Esophagus muscularis mucosa (tissue), 4 donors: ENCODE results near the gene RAF1. TPM values are rescaled to one million over a fixed set of nuclear protein-coding genes. Genes with fewer than 3 reads are reported as not detected.
"Not testable (repeated sequence)": the region's sequence is repeated elsewhere in the genome, so short reads cannot be mapped to it uniquely, and the experiment has no call there.

Experiments
- DNase-seq: peaks from one replicate; pipeline ENCODE4 v3.0.0-alpha.2; 2017; ENCODE audit errors: extremely low spot score
- H3K27ac ChIP-seq, 4 donors: fragments of 200-600 bp; sonication (generic); replicated peaks in 1 of 4; 1 replicate in 3 of 4; 2 replicates in 1 of 4; pipeline ENCODE4 v1.5.1; 2016 to 2019; ENCODE audit warnings: mild to moderate bottlenecking in 1 of 4
- H3K27me3 ChIP-seq, 4 donors: fragments of 200-600 bp; sonication (generic); one replicate each; pipeline versions ENCODE4 v1.5.1 to v1.6.0; 2016 to 2019
- H3K36me3 ChIP-seq, 4 donors: fragments of 200-600 bp; sonication (generic); one replicate each; pipeline ENCODE4 v1.5.1; 2016 to 2019
- H3K4me1 ChIP-seq, 4 donors: fragments of 200-600 bp; sonication (generic); one replicate each; pipeline ENCODE4 v1.5.1; 2016 to 2019
- H3K4me3 ChIP-seq, 4 donors: fragments of 200-600 bp; sonication (generic); 1 replicate in 2 of 4; 2 replicates in 2 of 4; pipeline ENCODE4 v1.5.1; 2016 to 2019; ENCODE audit warnings: mild to moderate bottlenecking in 4 of 4, moderate library complexity in 1 of 4
- H3K9me3 ChIP-seq, 4 donors: fragments of 200-600 bp; sonication (generic); 1 replicate in 3 of 4; 2 replicates in 1 of 4; pipeline ENCODE4 v1.5.1; 2016 to 2019
- CTCF ChIP-seq, 3 experiments: fragments of 200-600 bp in 2 of 3; fragments of 450-650 bp in 1 of 3; sonication (generic) in 2 of 3; IDR thresholded peaks; one replicate each; pipeline ENCODE4 v1.5.1; 2017 to 2019; ENCODE audit warnings: antibody characterized with exemption in 3 of 3, mild to moderate bottlenecking in 2 of 3, moderate library complexity in 1 of 3
- EP300 ChIP-seq: sonication (generic); formaldehyde crosslinking; IDR thresholded peaks from one replicate; pipeline ENCODE4 v1.6.1; 2017; ENCODE audit warnings: antibody characterized with exemption
- POLR2A ChIP-seq: fragments of 450-650 bp; IDR thresholded peaks from one replicate; pipeline ENCODE4 v1.6.1; 2017; ENCODE audit warnings: antibody characterized with exemption, moderate library complexity, mild to moderate bottlenecking, low read depth
- POLR2AphosphoS5 ChIP-seq, 2 donors: sonication (generic); formaldehyde crosslinking; IDR thresholded peaks; one replicate each; pipeline ENCODE4 v1.6.1; 2017; ENCODE audit warnings: antibody characterized with exemption in 2 of 2
- WGBS: methylation state at CpG from one replicate; pipeline ENCODE4 v1.1.5; 2018; 5-methylcytosine and 5-hydroxymethylcytosine counted together
- intact Hi-C: fragments of 100-400 bp; cut with DNase I; formaldehyde crosslinking; loops from one replicate; pipeline ENCODE4 v1.15.1; 2023
- total RNA-seq, 4 donors: library from RNA; depleted of rRNA; stranded (reverse); fragments of >200 nt; gene quantifications; one replicate each; pipeline versions ENCODE4 v1.1.0 to v1.2.1, GENCODE V29; 2016

The RAF1 gene
- total RNA-seq, 4 donors from 2014 or later = 113 to 153 (median 116) TPM

- Histone ChIP-seq H3K4me1 (peaks cover 0 to 3% (median 0%) of the 10 kb centered on the region in 4 donors), H3K27ac (no peak overlapping the region), H3K4me3 (no peak overlapping the region), H3K9me3 (no peaks in the 10 kb centered on the region), H3K36me3 (no peaks in the 10 kb centered on the region), H3K27me3 (no peaks in the 10 kb centered on the region)
- TF ChIP-seq POLR2A = no peak
- no peak for TF ChIP-seq EP300
- no peak for TF ChIP-seq CTCF (IDR thresholded peaks at IDR 0.05)
- no peak for TF ChIP-seq POLR2AphosphoS5 (IDR thresholded peaks at IDR 0.05)
- DNase-seq = no peak
- WGBS = 77% methylated on average over 3 of the region's 3 CpGs
- intact Hi-C loops = no loop called here
Measured at GRCh38 chr3:12702501-12702900, 38.6 kb upstream of the RAF1 start.

GRCh38 chr3:12701601-12702000 is 37.7 kb upstream of the RAF1 start:
- 93% methylated on average over 3 of the region's 10 CpGs for WGBS
- H3K4me1 ChIP-seq, H3K27ac ChIP-seq, intact Hi-C loops, H3K9me3 ChIP-seq, DNase-seq, H3K36me3 ChIP-seq, H3K27me3 ChIP-seq, H3K4me3 ChIP-seq: not testable (repeated sequence)

- WGBS = 67% methylated on average over 2 of the region's 2 CpGs
- H3K27me3 ChIP-seq = no peaks in the 10 kb centered on the region
- intact Hi-C loops = no loop called here
- H3K4me1 ChIP-seq = peaks cover 0 to 3% (median 0%) of the 10 kb centered on the region in 4 donors
- H3K9me3 ChIP-seq = no peaks in the 10 kb centered on the region
- no peak for DNase-seq
- H3K4me3 ChIP-seq = no peak overlapping the region
- H3K36me3 ChIP-seq = no peaks in the 10 kb centered on the region
- no peak for TF ChIP-seq POLR2A
- no peak for TF ChIP-seq POLR2AphosphoS5 (IDR thresholded peaks at IDR 0.05)
- TF ChIP-seq EP300 = no peak
- no peak for TF ChIP-seq CTCF (IDR thresholded peaks at IDR 0.05)
- no peak overlapping the region for H3K27ac ChIP-seq
Measured at GRCh38 chr3:12700800-12701199, 36.9 kb upstream of the RAF1 start.

GRCh38 chr3:12695916-12696315 is 32.0 kb upstream of the RAF1 start:
- Histone ChIP-seq H3K4me3 (no peak overlapping the region), H3K4me1 (peaks cover 0 to 4% (median 0%) of the 10 kb centered on the region in 4 donors), H3K36me3 (no peaks in the 10 kb centered on the region), H3K27ac (no peak overlapping the region), H3K27me3 (no peaks in the 10 kb centered on the region), H3K9me3 (no peaks in the 10 kb centered on the region)
- TF ChIP-seq POLR2A = no peak
- WGBS = 94% methylated on average over 2 of the region's 2 CpGs
- intact Hi-C loops = no loop called here
- no peak for DNase-seq

- no peak overlapping the region for H3K4me3 ChIP-seq
- 88% methylated on average over 2 of the region's 3 CpGs for WGBS
- no peaks in the 10 kb centered on the region for H3K27me3 ChIP-seq
- intact Hi-C loops = no loop called here
- H3K9me3 ChIP-seq = no peaks in the 10 kb centered on the region
- TF ChIP-seq POLR2A (no peak), CTCF (IDR thresholded peaks at IDR 0.05) (no peak), POLR2AphosphoS5 (IDR thresholded peaks at IDR 0.05) (no peak)
- H3K36me3 ChIP-seq = no peaks in the 10 kb centered on the region
- DNase-seq = no peak
- H3K4me1 ChIP-seq = peaks cover 0 to 4% (median 0%) of the 10 kb centered on the region in 4 donors
- H3K27ac ChIP-seq = no peak overlapping the region
Measured at GRCh38 chr3:12695112-12695511, 31.2 kb upstream of the RAF1 start.

- 96% methylated on average over 4 of the region's 8 CpGs for WGBS
- no peaks in the 10 kb centered on the region for H3K9me3 ChIP-seq
- H3K27me3 ChIP-seq = no peaks in the 10 kb centered on the region
- DNase-seq = no peak
- no peak overlapping the region for H3K27ac ChIP-seq
- H3K36me3 ChIP-seq = no peaks in the 10 kb centered on the region
- TF ChIP-seq POLR2A (no peak), EP300 (no peak), POLR2AphosphoS5 (IDR thresholded peaks at IDR 0.05) (no peak), CTCF (IDR thresholded peaks at IDR 0.05) (no peak)
- peaks cover 0 to 4% (median 0%) of the 10 kb centered on the region in 4 donors for H3K4me1 ChIP-seq
- intact Hi-C loops = no loop called here
- H3K4me3 ChIP-seq = no peak overlapping the region
Measured at GRCh38 chr3:12692444-12692843, 28.5 kb upstream of the RAF1 start.
